GM21360 (cell line): ENCODE data around the gene ASCL3.
"Not testable (repeated sequence)": the region's sequence is repeated elsewhere in the genome, so short reads cannot be mapped to it uniquely, and the experiment has no call there.

Experiments used
- ATAC-seq: cut with Tn5 transposase; IDR thresholded peaks from one replicate; pipeline ENCODE4 v1.9.1; 2021; ENCODE audit warnings: mild to moderate bottlenecking, moderate library complexity; ENCODE audit not compliant: unreplicated experiment

Gene ASCL3

DNA sequence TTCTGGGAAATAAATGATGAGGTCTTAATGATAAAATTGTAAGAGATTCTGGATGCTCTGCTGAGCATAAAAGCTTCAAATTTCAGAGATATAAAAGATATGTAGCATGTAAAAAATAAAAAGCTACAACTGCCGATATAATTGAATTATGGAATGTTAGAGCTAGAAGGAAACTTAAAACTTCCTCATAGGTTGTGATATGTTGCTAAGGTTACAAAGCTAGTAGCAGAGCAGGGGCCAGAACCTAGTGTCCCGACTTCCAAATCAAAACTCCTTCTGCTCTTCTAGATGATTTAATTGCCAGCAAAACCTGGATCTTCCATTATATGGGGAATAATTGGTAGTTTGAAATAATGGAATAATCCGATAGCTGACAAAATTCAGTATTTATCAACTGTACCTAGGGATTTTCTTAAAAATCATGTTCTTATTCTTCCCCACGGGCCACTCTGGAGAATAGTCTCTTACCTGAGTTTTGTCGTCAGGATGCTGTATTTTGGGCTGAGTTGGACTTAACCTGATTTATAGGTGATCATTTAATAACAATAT lies at the start of gene ASCL3:
ASCL3 (minus strand) TSS at position 499 of the 549 bp plus-strand sequence. CDS start 4,855 bp downstream, outside the sequence.
- ATAC-seq = no peak

GRCh38 chr11:8989453-8989852 lies 46.6 kb upstream of the ASCL3 start:
- no peak for ATAC-seq

DNA sequence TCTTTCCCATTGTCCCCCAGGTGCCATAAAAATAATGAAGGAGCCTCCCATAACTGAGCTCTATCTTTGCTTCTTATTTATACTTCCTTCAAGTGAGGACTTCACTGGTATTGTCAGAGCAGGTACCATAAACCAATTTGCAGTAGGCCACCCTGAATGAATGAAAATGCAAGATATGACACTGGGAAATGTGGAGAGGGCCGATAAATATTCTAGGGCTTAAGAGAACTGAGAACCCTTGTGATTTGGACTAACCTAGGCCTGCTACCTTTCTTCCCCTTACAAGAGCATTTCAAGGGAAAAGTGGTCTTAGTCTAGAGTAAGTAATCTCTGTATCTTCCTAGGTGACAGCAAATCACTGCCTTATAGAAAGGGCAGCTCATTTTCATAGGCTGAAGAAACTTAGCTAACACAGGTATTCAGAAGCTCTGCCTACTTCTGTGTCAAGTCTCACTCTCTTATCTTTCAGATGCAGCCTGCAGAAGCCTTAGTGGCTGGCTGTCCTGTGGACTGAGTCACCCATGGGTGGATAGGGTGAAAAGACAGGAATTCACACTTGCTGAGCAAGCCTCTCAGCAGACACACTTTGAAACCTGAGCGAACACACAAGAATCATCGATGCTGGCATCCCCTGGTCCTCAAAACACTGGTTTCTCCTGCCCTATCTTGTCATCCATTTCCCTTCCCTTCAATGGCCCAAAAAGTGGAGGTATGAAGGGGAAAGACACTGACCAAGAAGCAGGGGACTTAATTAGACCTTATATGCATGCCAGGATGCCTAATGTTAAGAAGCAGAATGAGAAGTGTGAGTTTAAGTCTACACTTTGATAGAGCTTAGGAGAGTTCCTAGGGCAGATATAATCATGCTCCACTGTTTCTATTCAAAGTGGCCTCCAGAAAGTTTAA lies 45.8 kb upstream of the ASCL3 start:
- ATAC-seq = no peak

- ATAC-seq = no peak
These were observed 44.6 kb upstream of the ASCL3 start for GRCh38 chr11:8987446-8987845.

DNA sequence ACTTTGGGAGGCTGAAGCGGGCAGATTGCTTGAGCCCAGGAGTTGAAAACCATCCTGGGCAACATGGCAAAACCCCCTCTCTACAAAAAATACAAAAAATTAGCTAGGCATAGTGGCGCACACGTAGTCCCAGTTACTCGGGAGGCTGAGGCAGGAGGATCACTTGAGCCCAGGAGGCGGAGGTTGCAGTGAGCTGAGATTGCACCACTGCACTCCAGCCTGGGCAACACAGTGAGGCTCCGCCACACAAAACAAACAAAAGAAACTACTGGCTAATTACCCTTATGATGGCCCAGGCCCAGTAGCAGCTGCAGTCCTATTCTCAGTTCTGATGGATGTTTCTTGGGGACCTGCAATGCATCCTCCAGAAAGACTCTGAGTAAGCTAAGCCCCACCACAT lies 44.0 kb upstream of the ASCL3 start:
- not testable (repeated sequence) for ATAC-seq

- ATAC-seq = no peak
These were observed 42.6 kb upstream of the ASCL3 start for GRCh38 chr11:8985462-8985861.

DNA sequence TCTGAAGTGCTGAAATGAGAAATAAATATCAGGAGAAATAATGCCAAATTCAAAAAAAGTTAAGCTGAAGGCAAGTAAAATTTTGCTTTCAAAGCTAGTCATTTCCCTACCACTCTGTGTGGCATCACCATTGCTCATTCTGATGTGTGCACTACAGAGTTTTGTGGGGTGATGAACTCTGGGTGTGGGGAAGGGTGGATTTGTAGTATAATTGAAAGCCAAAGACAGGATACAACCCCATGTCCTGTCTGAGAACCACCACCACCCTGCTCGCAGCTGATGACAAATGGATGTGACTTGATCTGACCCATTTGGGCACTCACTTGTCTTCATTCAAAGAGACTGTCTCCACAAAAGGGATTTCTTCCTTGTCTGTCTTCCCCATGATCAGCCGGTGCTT lies 40.7 kb upstream of the ASCL3 start:
- ATAC-seq = no peak

- no peak for ATAC-seq
These were observed 37.7 kb upstream of the ASCL3 start for GRCh38 chr11:8980485-8980884.

DNA sequence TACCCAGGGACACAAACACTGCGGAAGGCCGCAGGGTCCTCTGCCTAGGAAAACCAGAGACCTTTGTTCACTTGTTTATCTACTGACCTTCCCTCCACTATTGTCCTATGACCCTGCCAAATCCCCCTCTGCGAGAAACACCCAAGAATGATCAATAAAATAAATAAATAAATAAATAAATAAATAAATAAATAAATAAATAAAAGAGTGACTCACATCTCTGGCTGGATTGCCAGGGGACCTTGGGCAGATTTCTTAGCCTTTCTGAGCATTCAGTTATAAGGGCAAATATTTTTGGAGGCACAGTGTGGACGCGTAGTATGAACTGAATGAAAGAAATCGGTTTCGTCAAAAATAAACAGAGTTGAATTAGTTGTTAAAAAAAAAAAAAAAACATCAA lies 36.5 kb upstream of the ASCL3 start:
- ATAC-seq = not testable (repeated sequence)

DNA sequence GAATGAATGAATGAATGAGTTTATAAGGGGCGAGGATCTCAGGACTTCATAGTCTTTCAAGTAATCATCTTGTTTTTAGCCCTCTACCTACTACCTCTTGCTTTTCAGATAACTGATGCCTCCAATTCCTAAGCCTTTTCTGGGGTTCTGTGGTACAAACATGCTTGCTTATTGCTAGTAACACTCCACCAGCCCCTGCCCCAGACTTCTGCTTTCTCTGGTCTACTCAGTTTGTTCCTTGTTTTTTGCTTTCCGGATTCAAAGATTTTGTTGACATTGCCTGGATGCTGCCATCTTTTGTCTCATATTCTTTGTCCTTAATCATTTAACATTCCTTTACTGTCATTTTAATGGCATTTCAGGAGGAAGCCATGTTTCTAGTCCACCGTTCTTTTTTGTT lies 30.3 kb upstream of the ASCL3 start:
- no peak for ATAC-seq

DNA sequence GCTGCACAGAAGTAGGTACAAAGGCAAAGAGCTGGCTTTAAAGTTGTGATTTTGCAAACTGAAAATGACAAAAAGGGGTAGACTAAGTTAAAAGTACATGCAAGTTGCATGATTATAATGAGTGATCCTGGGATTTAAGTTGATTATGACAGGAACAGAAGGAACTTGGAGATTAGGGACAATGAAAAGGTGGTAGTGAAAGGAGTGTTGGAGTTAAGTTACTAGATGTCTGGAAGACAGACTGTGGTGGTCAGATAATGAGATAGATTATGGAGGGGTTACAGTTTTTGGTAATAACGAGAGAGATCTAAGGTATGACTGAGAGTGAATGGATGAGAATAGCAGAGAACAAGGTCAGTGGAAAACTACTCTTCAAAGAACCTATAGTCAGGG lies 29.1 kb upstream of the ASCL3 start:
- no peak for ATAC-seq

DNA sequence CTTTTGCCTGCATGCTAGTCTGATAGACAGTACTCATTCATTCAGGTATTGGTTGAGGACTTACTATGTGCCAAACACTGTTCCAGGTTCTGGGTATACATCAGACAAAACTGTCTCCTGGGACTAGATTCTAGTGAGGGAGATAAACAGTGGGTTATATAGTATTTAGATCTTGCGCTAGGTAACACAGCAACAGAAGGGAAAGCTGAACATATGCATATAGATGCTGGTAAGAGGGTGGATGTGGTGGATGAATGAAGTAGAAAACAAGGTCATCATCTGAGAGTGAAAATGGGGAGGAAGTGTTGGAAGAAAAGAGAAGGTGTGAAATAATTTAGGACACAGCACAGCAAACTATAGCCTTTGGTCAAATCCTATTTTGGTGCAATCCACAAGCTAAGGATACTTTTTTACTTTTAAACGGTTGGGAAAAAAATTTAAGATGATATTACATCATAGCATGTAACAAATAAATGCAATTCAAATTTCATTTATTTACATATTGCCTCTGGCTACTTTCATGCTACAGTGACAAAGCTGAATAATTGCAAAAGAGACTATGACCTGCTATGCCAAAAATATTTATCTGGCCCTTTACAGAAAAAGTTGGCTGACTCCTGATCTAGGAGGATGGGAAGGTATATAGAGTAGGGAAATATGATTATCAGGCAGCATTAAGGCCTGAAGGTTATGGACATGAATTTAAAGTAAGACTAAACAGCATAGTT lies 28.5 kb upstream of the ASCL3 start:
- no peak for ATAC-seq

DNA sequence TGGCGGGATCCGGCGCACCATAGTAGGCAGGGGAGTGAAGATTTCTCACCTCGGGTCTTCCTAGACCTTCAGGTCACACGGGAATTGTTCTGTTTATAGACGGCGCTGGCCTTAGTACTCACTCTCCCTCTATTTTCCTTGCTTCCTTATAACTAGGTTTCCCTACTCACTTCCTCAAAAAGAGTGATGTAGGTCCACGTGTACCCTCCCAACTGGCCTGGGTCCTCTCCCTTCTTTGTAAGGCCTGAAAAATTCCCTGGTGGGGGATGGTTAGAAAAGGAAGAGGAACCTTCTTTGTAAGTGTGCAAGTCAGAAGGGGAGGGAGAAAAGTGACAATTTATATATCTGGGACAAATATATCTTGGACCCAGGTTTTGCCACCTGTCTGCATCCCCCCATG lies 24.4 kb upstream of the ASCL3 start:
- no peak for ATAC-seq

- peak; percentile 72 for ATAC-seq
These were observed 21.8 kb upstream of the ASCL3 start, which contains the start of gene TMEM9B for GRCh38 chr11:8964324-8965320. Gene TMEM9B (minus strand): TSS chr11:8964442. CDS start chr11:8964313, 129 bp downstream.

- ATAC-seq = peak; percentile 48
These were observed 20.9 kb upstream of the ASCL3 start for GRCh38 chr11:8963569-8964323.

- no peak for ATAC-seq
These were observed 20.0 kb upstream of the ASCL3 start for GRCh38 chr11:8962841-8963240.

GRCh38 chr11:8961401-8961800 lies 18.6 kb upstream of the ASCL3 start:
- ATAC-seq = no peak

DNA sequence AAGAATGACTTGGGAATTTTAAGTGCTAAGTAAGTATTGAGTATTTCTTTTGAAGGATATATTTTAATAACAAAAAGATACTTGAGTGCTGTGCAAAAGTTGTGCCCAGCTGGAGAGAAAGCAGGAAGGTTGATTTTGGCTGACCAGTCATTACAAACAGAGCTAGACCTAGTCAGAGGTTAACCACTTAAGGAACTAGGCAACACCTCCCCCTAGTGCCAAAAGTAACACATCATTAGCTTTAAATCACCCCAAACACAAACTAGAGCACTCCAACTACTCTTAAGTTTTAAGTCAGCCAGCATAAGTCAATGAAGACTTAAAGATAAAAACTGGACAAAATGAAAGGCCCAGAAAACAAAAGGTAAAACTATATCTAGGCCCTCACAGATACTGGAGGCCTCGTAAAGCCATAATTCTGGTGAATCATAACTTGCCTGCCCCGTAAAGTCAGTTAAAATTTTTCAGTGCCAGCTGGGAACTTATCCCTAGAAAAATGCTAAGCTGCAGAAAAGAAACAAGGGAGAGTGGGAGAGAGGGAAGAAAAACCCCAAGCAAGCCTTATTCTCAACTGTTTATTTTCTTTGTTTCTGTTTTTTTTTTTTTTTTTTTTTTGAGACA lies 16.8 kb upstream of the ASCL3 start:
- peak; percentile 46 for ATAC-seq

GRCh38 chr11:8956860-8957259 lies 14.0 kb upstream of the ASCL3 start:
- ATAC-seq = no peak
